ENCODE results near the gene FAM72D. TPM values are rescaled to one million over a fixed set of nuclear protein-coding genes. Genes with fewer than 3 reads are reported as not detected.
"Not testable (repeated sequence)": the region's sequence is repeated elsewhere in the genome, so short reads cannot be mapped to it uniquely, and the experiment has no call there.

FAM72D gene
- total RNA-seq, 1 donor from 2014 or later, result 0.61 TPM

GRCh38 chr1:145103294-145103693 lies 7.5 kb downstream of the FAM72D start:
- H3K4me1 Mint-ChIP-seq (ENCODE audit: low read depth, unreplicated experiment); H3K36me3 Mint-ChIP-seq (ENCODE audit: unreplicated experiment); H3K27ac Mint-ChIP-seq (ENCODE audit: unreplicated experiment); H3K9me3 Mint-ChIP-seq (ENCODE audit: unreplicated experiment); H3K4me3 Mint-ChIP-seq (ENCODE audit: unreplicated experiment); H3K27me3 Mint-ChIP-seq (ENCODE audit: unreplicated experiment); DNase-seq: not testable (repeated sequence)

- H3K4me3 Mint-ChIP-seq (ENCODE audit: unreplicated experiment); H3K36me3 Mint-ChIP-seq (ENCODE audit: unreplicated experiment); H3K4me1 Mint-ChIP-seq (ENCODE audit: low read depth, unreplicated experiment); H3K9me3 Mint-ChIP-seq (ENCODE audit: unreplicated experiment); H3K27ac Mint-ChIP-seq (ENCODE audit: unreplicated experiment); H3K27me3 Mint-ChIP-seq (ENCODE audit: unreplicated experiment); DNase-seq: not testable (repeated sequence)
These were observed 15.9 kb downstream of the FAM72D start for GRCh38 chr1:145111674-145112073.

GRCh38 chr1:145112703-145113102 lies 16.9 kb downstream of the FAM72D start:
- H3K36me3 Mint-ChIP-seq (ENCODE audit: unreplicated experiment); H3K4me1 Mint-ChIP-seq (ENCODE audit: low read depth, unreplicated experiment); H3K9me3 Mint-ChIP-seq (ENCODE audit: unreplicated experiment); H3K4me3 Mint-ChIP-seq (ENCODE audit: unreplicated experiment); DNase-seq; H3K27me3 Mint-ChIP-seq (ENCODE audit: unreplicated experiment); H3K27ac Mint-ChIP-seq (ENCODE audit: unreplicated experiment): not testable (repeated sequence)

- H3K27ac Mint-ChIP-seq (ENCODE audit: unreplicated experiment); DNase-seq; H3K4me3 Mint-ChIP-seq (ENCODE audit: unreplicated experiment); H3K4me1 Mint-ChIP-seq (ENCODE audit: low read depth, unreplicated experiment); H3K9me3 Mint-ChIP-seq (ENCODE audit: unreplicated experiment); H3K27me3 Mint-ChIP-seq (ENCODE audit: unreplicated experiment); H3K36me3 Mint-ChIP-seq (ENCODE audit: unreplicated experiment): not testable (repeated sequence)
These were observed 18.8 kb downstream of the FAM72D start for GRCh38 chr1:145114560-145115057.

- H3K4me1 Mint-ChIP-seq (ENCODE audit: low read depth, unreplicated experiment); H3K9me3 Mint-ChIP-seq (ENCODE audit: unreplicated experiment); H3K36me3 Mint-ChIP-seq (ENCODE audit: unreplicated experiment); DNase-seq; H3K27ac Mint-ChIP-seq (ENCODE audit: unreplicated experiment); H3K27me3 Mint-ChIP-seq (ENCODE audit: unreplicated experiment); H3K4me3 Mint-ChIP-seq (ENCODE audit: unreplicated experiment): not testable (repeated sequence)
These were observed 20.1 kb downstream of the FAM72D start for GRCh38 chr1:145115587-145116493.

GRCh38 chr1:145119842-145120241 lies 24.1 kb downstream of the FAM72D start:
- not testable (repeated sequence) for DNase-seq; H3K27ac Mint-ChIP-seq (ENCODE audit: unreplicated experiment); H3K4me3 Mint-ChIP-seq (ENCODE audit: unreplicated experiment); H3K9me3 Mint-ChIP-seq (ENCODE audit: unreplicated experiment); H3K4me1 Mint-ChIP-seq (ENCODE audit: low read depth, unreplicated experiment); H3K36me3 Mint-ChIP-seq (ENCODE audit: unreplicated experiment); H3K27me3 Mint-ChIP-seq (ENCODE audit: unreplicated experiment)

- H3K36me3 Mint-ChIP-seq (ENCODE audit: unreplicated experiment); H3K27ac Mint-ChIP-seq (ENCODE audit: unreplicated experiment); H3K4me1 Mint-ChIP-seq (ENCODE audit: low read depth, unreplicated experiment); H3K4me3 Mint-ChIP-seq (ENCODE audit: unreplicated experiment); H3K9me3 Mint-ChIP-seq (ENCODE audit: unreplicated experiment); H3K27me3 Mint-ChIP-seq (ENCODE audit: unreplicated experiment); DNase-seq: not testable (repeated sequence)
These were observed 26.7 kb downstream of the FAM72D start for GRCh38 chr1:145122344-145123061.

GRCh38 chr1:145123062-145123395 lies 27.3 kb downstream of the FAM72D start:
- not testable (repeated sequence) for H3K4me1 Mint-ChIP-seq (ENCODE audit: low read depth, unreplicated experiment); H3K4me3 Mint-ChIP-seq (ENCODE audit: unreplicated experiment); DNase-seq; H3K27ac Mint-ChIP-seq (ENCODE audit: unreplicated experiment); H3K9me3 Mint-ChIP-seq (ENCODE audit: unreplicated experiment); H3K36me3 Mint-ChIP-seq (ENCODE audit: unreplicated experiment); H3K27me3 Mint-ChIP-seq (ENCODE audit: unreplicated experiment)

GRCh38 chr1:145123992-145124641 lies 28.3 kb downstream of the FAM72D start:
- not testable (repeated sequence) for H3K27me3 Mint-ChIP-seq (ENCODE audit: unreplicated experiment); H3K27ac Mint-ChIP-seq (ENCODE audit: unreplicated experiment); H3K36me3 Mint-ChIP-seq (ENCODE audit: unreplicated experiment); DNase-seq; H3K4me3 Mint-ChIP-seq (ENCODE audit: unreplicated experiment); H3K4me1 Mint-ChIP-seq (ENCODE audit: low read depth, unreplicated experiment); H3K9me3 Mint-ChIP-seq (ENCODE audit: unreplicated experiment)

GRCh38 chr1:145125112-145125511 lies 29.3 kb downstream of the FAM72D start:
- not testable (repeated sequence) for DNase-seq; H3K36me3 Mint-ChIP-seq (ENCODE audit: unreplicated experiment); H3K9me3 Mint-ChIP-seq (ENCODE audit: unreplicated experiment); H3K27me3 Mint-ChIP-seq (ENCODE audit: unreplicated experiment); H3K4me1 Mint-ChIP-seq (ENCODE audit: low read depth, unreplicated experiment); H3K27ac Mint-ChIP-seq (ENCODE audit: unreplicated experiment); H3K4me3 Mint-ChIP-seq (ENCODE audit: unreplicated experiment)

- not testable (repeated sequence) for H3K4me3 Mint-ChIP-seq (ENCODE audit: unreplicated experiment); H3K36me3 Mint-ChIP-seq (ENCODE audit: unreplicated experiment); H3K27ac Mint-ChIP-seq (ENCODE audit: unreplicated experiment); DNase-seq; H3K27me3 Mint-ChIP-seq (ENCODE audit: unreplicated experiment); H3K4me1 Mint-ChIP-seq (ENCODE audit: low read depth, unreplicated experiment); H3K9me3 Mint-ChIP-seq (ENCODE audit: unreplicated experiment)
These were observed 31.4 kb downstream of the FAM72D start for GRCh38 chr1:145127144-145127543.
